ENCODE data around the gene TECTA.
"Not testable (repeated sequence)": the region's sequence is repeated elsewhere in the genome, so short reads cannot be mapped to it uniquely, and the experiment has no call there.

TECTA gene

GRCh38 chr11:121095561-121095960 lies 5.5 kb upstream of the TECTA start:
- no peak for DNase-seq (ENCODE audit: low read depth, low spot score)

DNA sequence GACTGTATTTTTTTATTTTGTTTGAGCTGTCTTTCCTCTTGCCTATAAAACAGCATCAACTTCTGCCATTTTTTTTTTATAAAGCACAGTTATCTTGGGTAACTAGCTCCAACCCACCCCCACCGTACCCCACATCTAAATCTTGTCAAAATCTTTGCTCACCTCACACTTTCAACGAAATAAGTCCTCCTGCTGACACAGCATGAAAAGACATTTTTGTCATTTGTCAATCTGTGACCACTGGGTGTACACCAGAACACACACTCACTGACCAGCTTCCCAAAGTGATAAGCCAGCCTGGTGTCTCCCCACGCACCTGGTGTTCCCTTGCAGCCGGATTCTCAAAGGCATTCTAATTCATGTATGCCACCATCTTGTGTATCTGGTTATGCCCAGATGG lies 1.7 kb upstream of the TECTA start:
- DNase-seq (ENCODE audit: low read depth, low spot score) = no peak

- DNase-seq (ENCODE audit: low read depth, low spot score) = no peak
Observed at GRCh38 chr11:121099885-121100284, 1.2 kb upstream of the TECTA start.

GRCh38 chr11:121104312-121104762 lies 3.3 kb downstream of the TECTA start:
- DNase-seq (ENCODE audit: low read depth, low spot score) = no peak

DNA sequence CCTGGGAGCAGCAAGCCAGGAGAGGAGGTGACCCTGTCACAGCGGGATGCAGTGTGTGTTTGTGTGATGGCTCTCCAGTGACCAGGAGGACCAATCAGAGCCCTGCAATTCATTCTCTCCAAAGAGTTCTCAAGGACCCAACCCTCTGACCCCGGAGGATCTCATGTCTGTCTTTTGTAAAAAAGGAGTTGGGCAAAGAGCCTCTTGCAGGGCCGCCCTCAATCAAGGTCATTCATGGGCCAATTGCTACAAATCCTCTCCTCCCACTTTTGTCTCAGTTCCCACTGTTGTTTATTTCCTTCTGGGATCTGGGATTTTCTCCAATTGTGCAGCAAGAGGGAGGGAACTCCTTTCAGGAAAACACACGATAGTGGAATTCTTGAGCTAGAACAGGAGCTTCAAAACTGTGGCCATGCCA lies 4.0 kb downstream of the TECTA start:
- no peak for DNase-seq (ENCODE audit: low read depth, low spot score)

- no peak for DNase-seq (ENCODE audit: low read depth, low spot score)
Observed at GRCh38 chr11:121105481-121106195, 4.6 kb downstream of the TECTA start.

- DNase-seq (ENCODE audit: low read depth, low spot score) = no peak
Observed at GRCh38 chr11:121106812-121107211, 5.8 kb downstream of the TECTA start.

- no peak for DNase-seq (ENCODE audit: low read depth, low spot score)
Observed at GRCh38 chr11:121108413-121108812, 7.4 kb downstream of the TECTA start.

DNA sequence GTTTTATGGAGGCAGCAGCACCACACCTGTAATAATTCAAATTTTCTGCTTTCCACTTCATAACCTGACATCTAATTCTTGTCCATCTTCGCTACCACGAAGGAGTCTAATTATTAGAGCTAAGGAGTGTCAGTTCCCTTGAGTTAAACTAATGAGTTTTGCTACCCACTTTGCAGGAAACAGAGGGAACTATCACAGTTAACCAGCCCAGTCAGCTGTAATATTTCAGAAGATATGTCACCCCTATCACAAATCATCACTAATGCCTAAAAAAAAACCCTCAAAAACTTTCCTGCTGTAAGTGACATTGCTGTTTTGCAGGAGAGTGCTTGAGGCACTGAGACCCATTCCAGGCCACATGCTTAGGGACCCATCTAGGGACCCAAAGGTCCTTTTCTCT lies 8.4 kb downstream of the TECTA start:
- no peak for DNase-seq (ENCODE audit: low read depth, low spot score)

GRCh38 chr11:121109916-121110586 lies 9.0 kb downstream of the TECTA start:
- DNase-seq (ENCODE audit: low read depth, low spot score) = no peak

- DNase-seq (ENCODE audit: low read depth, low spot score) = no peak
Observed at GRCh38 chr11:121110871-121111724, 10.1 kb downstream of the TECTA start.

GRCh38 chr11:121112498-121113455 lies 11.7 kb downstream of the TECTA start:
- DNase-seq (ENCODE audit: low read depth, low spot score) = no peak

GRCh38 chr11:121113611-121114010 lies 12.6 kb downstream of the TECTA start:
- DNase-seq (ENCODE audit: low read depth, low spot score) = no peak

GRCh38 chr11:121115024-121115423 lies 14.0 kb downstream of the TECTA start:
- not testable (repeated sequence) for DNase-seq (ENCODE audit: low read depth, low spot score)

DNA sequence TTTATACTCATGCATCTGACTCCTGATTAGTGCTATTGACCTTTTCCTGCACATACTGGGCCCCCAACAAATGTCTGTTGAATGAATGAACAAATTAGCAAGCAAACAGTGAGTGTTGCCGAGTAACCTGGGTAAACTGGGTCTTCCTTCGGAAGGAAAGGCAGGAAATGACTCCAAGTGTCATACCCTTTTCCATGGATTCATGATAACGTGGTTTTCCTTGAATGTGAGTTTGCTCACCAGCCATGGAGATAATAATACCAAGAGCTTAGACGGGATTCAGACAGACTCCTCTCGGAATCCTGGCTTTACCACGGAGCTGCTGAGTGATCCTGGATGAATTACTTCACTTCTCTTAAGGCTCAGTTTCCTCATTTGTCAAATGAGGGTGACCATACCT lies 16.7 kb downstream of the TECTA start:
- no peak for DNase-seq (ENCODE audit: low read depth, low spot score)

DNA sequence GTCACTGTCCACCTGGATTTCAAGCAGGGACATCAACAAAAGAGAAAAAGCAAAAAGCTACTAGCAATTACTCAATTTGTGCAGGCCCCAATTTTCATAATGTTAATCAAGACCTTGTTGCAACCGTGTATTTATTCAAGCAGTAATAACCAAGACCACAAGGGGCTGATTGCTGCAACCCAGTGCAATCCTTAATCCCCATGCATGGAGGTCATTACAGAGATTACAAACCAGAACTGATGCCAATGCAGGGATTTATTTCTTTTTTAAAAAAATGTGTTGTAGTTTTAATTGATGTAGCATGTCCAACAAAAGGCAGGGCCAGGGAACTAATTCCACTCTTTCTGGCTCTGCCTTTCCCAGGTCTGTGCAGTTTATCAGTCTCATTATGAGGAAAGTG lies 18.4 kb downstream of the TECTA start:
- DNase-seq (ENCODE audit: low read depth, low spot score) = no peak

- no peak for DNase-seq (ENCODE audit: low read depth, low spot score)
Observed at GRCh38 chr11:121122328-121122727, 21.3 kb downstream of the TECTA start.

DNA sequence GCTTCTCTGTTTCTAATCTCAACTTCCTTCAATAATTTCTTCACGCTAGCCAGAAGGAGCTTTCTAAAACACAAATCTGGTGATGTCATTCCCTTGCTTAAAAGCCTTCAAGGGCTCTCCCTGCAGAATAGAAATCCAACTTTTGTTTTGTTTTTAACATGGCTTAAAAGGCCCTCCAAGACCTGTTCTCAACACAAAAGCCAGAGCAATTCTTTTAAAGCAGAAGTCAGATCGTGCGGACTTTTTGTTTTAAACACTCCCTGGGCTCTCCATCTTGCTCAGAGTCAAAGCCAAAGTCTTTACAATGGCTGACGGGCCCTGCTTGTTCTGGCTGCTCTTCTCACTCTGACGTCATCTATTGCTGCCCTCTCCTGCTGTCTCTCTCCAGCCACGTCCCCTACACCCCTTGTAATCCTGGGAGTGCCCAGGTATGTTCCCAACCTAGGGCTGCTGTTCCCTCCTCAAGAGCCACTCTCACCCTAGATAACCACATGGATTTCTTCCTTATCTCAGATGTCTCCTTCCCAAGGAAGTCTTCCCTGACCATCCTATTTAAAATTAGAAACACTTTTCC lies 22.5 kb downstream of the TECTA start:
- DNase-seq (ENCODE audit: low read depth, low spot score) = no peak

GRCh38 chr11:121127809-121128208 lies 26.8 kb downstream of the TECTA start:
- DNase-seq (ENCODE audit: low read depth, low spot score) = no peak

- no peak for DNase-seq (ENCODE audit: low read depth, low spot score)
Observed at GRCh38 chr11:121129362-121130340, 28.6 kb downstream of the TECTA start.
